ENCODE measurements around the gene DNAJC5G.

DNA sequence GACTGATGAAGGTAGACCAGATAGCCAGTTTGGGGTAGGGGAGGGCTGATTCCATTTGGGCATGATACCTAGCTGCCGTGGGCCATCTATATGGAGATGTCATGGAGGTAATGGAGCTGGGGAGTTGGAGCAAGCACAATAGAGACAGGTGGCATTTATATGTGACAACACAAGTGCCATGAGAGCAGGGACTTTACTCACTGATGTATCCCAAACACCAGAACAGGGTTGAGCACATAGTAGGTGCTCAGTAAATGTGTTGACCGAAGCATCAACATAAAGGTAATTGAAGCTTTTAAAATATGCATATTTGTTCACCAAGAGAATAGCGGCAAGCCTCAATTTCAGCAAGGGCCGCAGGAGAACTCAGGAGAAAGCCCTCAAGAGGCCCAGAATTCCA, 27.3 kb upstream of the DNAJC5G start:
- TF ChIP-seq, protein P1, sequence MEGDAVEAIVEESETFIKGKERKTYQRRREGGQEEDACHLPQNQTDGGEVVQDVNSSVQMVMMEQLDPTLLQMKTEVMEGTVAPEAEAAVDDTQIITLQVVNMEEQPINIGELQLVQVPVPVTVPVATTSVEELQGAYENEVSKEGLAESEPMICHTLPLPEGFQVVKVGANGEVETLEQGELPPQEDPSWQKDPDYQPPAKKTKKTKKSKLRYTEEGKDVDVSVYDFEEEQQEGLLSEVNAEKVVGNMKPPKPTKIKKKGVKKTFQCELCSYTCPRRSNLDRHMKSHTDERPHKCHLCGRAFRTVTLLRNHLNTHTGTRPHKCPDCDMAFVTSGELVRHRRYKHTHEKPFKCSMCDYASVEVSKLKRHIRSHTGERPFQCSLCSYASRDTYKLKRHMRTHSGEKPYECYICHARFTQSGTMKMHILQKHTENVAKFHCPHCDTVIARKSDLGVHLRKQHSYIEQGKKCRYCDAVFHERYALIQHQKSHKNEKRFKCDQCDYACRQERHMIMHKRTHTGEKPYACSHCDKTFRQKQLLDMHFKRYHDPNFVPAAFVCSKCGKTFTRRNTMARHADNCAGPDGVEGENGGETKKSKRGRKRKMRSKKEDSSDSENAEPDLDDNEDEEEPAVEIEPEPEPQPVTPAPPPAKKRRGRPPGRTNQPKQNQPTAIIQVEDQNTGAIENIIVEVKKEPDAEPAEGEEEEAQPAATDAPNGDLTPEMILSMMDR (conservative IDR thresholded peaks at IDR 0.05; ENCODE audit: low read depth, low read length) = no peak
- no peak for TF ChIP-seq EZH2 (IDR thresholded peaks at IDR 0.05; ENCODE audit: borderline replicate concordance, low read depth, low read length, poor library complexity, severe bottlenecking)

Data from A673 (cell line).